Limb (tissue), 2 donors: ENCODE results near the gene PRELP.

Source experiments
- DNase-seq, 2 donors: peaks; one replicate each; pipeline ENCODE4 v3.0.0-alpha.2; 2016; ENCODE audit errors: extremely low spot score in 2 of 2

PRELP gene

DNA sequence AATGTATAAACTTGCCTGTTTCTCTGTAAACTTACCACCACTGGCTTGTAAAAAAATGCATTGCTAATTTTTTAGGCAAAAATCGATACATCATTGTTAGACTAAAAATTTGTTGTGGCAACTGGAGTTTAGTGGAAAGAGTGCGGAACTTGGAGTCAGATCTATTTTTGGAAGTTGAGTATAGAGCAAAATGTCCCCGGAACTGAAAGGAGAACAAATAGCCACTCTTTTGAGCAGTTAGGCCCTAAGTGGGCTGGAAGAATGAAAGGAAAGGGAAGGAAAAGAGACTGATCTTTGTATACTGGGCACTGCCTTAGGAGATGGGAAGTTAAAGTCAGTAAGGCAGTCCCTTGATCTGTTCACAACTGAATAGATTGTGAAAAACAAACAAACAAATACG, 48.5 kb downstream of the PRELP start:
- DNase-seq: no peak

DNA sequence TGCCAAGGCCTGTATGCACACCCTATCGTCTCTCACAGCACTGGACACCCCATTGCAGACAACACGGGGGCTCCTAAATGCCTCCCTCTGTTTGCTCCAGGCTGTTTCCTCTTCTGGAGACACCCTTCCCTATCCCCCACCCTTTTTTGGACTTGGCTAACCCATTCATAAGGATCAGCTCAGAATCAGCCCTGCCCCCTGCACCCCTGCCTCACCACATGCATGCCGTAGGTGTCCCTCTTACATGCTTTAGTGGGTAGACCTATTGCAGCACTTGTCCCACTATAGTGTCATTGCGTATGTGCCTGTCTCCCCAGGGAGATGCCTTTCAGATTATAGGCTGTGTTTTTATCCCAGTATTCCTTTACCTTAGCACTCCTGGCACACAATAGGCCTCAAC, 49.2 kb downstream of the PRELP start:
- no peak for DNase-seq

DNA sequence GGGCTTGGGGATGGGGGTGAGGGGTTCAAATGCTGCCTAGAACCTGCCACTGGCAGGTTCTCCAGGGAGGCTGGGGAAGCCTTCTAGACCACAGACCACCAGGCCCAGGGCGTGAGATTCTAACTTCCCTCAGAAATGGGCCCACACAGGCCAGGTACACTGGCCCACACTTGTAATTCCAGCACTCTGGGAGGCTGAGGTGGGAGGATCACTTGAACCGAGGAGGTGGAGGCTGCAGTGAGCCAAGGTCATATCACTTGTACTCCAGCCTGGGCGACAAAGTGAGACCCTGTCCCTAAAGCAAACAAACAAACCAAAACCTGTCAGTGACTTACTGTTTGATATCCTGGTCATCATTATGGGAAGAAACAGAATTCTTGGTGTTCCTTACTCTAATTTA, 50.1 kb downstream of the PRELP start:
- no peak for DNase-seq

DNA sequence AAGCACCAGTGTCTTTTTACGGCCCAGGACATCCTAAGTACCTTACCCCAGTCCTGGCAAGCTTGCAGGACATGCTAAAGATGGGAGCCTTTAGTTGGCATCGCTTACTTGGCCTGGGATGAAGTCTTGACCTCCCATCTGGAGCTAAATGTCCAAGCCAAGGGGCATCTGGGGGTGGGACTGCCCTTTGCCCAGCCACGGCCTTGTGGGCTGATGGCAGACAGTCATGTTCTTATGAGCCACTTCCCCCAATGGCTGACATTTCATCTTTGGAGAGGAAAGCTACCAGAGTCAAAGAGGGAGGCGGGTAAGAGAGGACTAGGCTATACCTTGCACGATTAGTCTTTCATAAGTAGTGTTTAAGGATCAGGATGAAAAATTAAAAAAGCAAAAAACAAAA, 50.5 kb downstream of the PRELP start:
- DNase-seq: no peak

DNA sequence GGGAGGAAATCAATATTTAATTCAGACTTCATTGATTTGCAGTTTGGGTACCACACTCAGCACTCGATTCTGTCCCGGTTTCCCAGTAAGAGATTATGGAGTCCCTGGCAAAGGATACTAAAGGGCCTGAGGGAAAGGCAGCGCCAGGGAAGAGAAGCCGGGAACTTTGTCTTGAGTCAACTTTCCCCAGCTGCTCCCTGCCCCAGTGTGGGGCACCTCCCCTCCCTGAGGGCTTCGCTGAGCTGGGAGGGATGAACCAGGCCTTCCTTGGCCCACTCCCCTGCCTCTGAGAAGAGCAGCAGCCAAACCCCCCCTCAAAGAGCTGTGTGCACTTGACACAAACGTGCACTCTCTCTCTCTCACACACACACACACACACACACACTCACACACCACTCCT, 51.0 kb downstream of the PRELP start:
- DNase-seq: no peak

DNA sequence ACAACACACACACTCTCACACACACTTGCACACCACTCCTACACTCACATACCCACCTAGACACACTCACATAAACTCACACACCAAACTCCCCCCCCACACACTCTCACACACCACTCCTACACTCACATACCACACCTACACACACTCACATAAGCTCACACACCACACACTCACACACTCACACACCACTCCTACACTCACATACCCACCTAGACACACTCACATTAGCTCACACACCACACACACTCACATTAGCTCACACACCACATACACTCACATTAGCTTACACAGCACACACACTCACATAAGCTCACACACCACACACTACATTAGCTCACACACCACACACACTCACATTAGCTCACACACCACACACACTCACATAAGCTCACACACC, 51.4 kb downstream of the PRELP start:
- no peak for DNase-seq

DNA sequence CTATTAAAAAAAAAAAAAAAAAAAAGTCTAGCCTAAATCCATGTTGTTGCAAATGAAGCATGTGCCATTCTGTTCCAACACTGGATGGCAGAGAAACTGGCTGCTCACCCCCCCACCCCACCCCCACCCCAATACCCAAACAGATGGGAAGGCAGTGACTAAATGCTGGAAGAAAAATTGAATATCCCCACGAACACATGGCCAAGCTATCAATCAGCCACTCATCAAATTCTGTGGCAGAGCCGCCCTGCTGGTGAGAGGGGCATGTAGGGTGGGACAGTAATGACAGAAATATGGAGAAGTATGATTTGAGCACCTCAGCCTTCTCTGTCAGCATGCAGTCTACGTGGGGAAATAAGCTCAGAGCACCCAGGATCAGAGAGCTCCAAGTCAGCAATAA, 52.5 kb downstream of the PRELP start:
- DNase-seq: no peak

DNA sequence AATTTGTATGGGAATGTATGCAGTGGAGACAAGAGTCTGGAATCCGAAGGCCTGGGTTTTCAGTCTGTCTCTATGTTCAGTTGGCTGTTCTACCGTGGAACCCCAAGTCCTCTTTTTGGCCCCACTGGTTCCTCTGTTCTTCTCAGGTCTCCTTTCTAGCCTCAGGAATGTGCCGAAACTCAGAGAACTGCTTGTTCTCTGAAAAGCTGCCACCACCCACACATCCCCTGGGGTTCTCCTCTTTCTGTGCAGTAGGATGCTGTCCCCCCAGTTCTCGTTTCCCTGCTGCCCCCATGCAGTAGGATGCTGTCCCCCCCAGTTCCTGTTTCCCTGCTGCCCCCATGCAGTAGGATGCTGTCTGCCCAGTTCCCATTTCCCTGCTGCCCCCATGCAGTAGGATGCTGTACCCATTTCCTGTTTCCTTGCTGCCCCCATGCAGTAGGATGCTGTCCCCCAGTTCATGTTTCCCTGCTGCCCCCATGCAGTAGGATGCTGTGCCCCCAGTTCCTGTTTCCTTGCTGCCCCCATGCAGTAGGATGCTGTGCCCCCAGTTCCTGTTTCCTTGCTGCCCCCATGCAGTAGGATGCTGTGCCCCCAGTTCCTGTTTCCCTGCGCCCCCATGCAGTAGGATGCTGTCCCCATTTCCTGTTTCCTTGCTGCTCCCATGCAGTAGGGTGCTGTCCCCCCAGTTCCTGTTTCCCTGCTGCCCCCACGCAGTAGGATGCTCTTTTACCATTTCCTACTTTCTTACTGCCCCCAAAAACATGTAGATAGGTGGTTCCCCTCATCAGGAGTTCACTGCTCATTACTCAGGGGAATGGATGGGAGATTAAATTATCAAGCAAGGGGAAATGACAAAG, 53.6 kb downstream of the PRELP start:
- no peak for DNase-seq

DNA sequence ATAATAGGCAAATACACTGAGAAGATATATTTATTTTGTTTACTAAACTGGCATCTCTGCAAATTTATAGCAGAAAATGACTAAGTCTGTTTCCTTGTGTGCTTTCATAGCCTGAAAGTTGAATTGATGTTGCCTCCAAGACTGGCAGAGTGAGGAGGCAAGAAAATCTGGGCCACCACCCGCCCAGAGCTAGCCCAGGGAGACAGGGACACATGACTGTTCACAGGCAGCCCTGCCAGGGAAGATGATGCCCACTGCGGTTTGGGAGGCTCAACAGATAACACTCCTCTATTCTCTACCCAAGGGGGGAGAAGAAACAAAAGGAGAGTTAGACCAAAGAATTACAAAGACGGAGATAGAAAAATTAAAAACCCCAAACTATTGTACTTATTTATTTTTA, 55.5 kb downstream of the PRELP start:
- no peak for DNase-seq

DNA sequence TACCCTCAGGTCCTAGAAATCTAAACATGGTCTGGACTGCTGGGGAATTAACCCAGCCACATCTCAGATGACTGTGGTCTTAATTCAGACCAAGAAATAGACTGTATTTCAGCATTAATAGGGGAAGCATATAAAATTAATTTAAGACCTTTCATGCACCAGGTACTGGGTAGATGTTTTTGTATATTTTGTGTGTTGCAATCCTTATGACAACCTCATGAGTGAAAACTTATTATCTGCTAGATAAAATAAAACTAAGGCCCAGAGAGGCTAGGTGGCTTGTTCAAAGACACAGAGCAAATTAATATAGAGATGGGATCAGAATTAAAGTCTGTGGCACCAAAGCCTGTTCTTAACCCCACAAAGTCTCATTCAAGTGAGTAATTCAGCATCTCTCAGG, 58.4 kb downstream of the PRELP start:
- no peak for DNase-seq

DNA sequence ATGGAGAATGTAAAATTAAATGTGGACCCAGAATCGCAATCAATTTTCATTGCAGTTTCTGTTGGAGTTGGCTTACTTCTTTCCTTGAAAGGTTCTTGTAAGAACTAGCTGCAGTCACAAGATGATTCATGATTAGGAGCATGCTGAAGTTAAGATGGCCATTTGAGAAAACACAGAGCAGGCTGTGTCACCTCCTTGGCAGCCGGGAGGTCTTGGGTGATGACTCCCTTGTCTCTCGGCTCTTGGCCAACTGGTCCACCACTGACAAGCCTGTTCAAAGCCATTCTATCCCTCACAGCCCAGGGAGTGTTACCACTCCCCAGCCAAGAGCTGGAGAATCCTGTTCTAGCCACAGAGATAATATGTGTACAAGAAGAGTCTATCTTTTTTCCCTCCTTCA, 58.9 kb downstream of the PRELP start:
- DNase-seq: no peak

DNA sequence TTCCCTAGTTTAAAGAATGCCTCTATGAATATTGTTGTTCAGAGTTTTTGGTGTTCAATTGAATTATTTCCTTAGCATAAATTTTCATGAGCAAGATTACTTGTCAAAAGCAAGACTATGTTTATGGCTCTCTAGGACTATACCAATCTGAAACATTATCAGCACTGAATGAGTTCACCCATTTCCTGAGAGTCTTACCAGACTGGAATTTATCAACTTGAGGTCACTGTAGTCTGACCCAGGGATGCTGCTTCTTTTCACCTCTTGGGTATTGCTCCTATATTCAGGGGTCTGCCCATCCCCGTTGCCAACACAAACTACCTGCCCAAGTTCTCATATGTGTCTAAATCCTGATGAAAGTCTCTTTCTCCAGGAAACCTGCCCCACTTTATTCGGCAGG, 61.0 kb downstream of the PRELP start:
- DNase-seq: no peak

DNA sequence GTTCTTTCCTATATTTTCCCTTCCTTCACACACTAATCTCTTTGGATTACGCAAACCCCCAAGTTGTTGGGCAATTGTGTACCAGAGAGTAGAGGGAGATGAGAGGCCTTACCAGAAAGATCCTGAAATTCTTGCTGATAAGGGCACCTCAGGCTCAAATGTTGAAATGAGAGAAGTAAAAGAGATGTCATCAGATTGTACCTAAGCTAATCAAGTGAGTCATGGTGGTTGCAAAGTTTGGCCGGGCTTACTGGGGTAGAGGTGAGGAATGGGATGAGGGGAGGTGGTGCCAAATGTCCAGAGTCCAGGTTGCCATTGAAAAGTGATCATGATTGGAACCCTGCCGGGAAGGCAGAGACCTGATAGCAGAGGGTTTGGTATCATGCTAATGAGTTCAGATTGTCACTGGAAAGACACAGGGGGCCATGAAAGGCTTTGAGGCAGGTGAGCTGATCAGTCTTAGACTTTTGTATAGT, 61.4 kb downstream of the PRELP start:
- DNase-seq: no peak

DNA sequence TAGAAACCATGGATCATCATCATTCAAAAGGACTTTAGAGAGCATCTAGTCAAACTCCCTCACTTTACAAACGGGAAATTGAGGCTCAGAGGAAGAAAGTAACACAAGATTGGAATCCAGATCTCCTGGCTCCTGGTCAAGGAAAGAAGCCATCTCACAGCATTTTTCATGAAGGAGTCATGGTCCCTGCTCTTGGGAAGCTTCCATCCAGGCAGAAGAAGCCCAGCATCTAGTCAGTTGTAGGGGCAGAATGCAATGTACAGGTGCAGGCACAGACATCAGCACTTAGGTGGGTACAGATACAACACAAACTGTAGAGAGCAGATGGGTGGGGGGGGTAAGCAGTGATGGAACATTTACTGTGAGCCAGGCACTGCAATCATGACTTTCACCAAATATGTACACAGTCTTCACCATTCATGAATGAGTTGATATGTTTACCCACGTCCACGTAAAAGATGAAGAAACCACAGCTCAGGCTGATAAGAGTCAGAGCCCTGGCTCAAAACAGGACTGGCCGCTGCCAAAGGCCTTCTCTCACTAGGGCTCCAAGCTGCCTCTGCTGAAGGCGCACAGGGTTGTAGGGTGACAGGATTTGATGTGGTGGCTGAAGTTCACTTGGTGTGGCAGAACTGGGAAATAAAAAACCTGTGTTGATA, 62.3 kb downstream of the PRELP start:
- no peak for DNase-seq

DNA sequence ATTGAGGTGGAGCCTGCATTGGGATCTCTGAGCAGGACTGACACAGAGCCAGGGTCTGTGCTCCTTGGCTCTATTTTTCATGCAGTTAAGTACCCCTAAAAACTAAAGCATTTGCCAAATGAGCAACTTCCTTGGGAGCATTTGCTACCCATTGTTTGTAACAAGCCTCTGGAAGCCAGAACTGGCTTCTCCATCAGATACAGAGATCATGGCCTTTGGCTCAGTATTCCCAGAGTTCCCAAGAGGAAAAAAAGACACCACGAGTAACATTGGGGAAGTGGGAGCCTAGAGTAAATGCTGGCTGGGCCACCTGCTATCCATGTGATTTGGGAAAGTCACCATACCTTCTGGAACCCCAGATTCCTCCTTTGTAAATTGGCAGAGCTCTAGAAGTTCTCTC, 63.1 kb downstream of the PRELP start:
- DNase-seq: no peak

DNA sequence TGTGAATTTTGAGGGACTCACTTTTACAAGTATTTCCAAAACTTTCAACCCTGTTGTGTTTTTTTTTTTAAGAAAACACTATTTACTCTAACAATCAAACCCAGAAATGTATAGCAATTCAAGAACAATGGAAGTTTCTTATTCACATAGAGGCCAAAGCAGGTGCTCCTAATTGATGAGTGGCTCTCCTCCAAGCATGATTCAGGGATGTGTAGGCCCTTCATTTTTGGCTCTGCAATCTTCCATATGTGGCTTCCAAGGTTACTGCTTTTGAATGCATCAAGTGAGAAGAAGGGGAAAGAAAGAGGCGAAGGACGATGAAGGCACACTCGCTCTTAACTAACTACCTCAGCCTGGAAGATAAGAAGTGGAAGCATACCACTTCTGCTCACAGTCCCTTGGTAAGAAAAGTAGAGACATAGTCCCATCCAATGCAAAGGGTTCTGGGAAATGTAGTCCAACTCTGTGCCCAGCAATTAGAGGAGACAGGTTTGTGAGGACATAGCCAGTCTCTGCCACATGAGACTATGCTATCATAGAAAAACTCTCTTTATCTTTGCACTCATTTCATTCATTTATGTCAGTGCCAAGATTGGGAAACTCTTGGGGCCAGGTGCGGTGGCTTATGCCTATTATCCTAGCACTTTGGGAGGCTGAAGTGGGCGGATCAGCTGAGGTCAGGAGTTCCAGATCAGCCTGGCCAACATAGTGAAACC, 64.4 kb downstream of the PRELP start:
- DNase-seq: no peak
